ENCODE data around the gene RFX4. TPM values are rescaled to one million over a fixed set of nuclear protein-coding genes. Genes with fewer than 3 reads are reported as not detected.
A peak's percentile ranks its signal among the peaks of the same experiment; 100 is the strongest.

The RFX4 gene
- 10 to 100 TPM; 52.7 to 86.4 TPM for total RNA-seq
- 217 TPM for polyA plus RNA-seq (ENCODE audit: insufficient read depth, low read depth, low replicate concordance)
- long read RNA-seq, donor 1, result 0 reads
- long read RNA-seq, donor 2, result 0 reads

DNA sequence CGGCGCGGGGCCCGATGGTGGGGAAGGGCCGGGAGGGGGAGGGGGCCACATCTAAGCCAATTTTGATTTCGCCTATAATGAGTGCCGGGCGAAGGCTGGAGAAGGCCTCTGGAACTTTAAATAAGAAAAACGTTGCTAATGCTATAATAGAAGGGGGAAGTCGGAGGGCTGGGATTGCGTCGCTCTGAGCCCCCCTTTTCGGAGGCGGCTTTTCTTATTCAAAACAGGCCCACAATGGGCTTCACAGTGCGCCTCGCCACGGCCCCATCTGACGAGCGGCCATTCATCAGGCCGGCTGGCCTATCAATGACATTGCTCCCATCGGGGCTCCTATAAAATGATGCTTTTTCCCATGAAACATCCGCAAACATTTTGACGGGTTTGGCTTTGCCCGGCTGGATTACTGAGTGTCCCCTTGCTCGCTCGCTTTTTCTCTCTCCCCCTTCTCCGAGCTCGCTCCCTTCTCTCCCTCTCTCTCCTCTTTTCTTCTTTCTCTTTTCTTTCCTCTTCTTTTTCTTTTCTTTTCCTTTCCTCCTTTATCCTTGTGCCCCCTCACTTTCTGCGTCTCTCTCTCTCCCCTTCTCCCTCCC is at the start of gene RFX4:
RFX4 (plus strand) TSS at position 364 of the 590 bp plus-strand sequence. CDS start 317 bp downstream, outside the sequence.
- Histone ChIP-seq H3K4me3 (peak within 1 kb of the TSS in 1 of 2 donors; percentile 37), H3K27ac (no peak within 1 kb of the TSS), H3K4me1 (peaks cover 46% of the 10 kb centered on the region), H3K27me3 (no peaks in the 10 kb centered on the region), H3K36me3 (ENCODE audit: low read depth, missing control alignments) (no peaks in the 10 kb centered on the region), H3K9me3 (no peaks in the 10 kb centered on the region)
- intact Hi-C loops (cut with DNase I; ENCODE audit: low total_unique reads), result no loop called here
- TF ChIP-seq POLR2A (IDR thresholded peaks at IDR 0.05), result no peak
- TF ChIP-seq, protein P1, sequence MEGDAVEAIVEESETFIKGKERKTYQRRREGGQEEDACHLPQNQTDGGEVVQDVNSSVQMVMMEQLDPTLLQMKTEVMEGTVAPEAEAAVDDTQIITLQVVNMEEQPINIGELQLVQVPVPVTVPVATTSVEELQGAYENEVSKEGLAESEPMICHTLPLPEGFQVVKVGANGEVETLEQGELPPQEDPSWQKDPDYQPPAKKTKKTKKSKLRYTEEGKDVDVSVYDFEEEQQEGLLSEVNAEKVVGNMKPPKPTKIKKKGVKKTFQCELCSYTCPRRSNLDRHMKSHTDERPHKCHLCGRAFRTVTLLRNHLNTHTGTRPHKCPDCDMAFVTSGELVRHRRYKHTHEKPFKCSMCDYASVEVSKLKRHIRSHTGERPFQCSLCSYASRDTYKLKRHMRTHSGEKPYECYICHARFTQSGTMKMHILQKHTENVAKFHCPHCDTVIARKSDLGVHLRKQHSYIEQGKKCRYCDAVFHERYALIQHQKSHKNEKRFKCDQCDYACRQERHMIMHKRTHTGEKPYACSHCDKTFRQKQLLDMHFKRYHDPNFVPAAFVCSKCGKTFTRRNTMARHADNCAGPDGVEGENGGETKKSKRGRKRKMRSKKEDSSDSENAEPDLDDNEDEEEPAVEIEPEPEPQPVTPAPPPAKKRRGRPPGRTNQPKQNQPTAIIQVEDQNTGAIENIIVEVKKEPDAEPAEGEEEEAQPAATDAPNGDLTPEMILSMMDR (IDR thresholded peaks at IDR 0.05), result no peak
- no peak for DNase-seq
- 1 to 3% methylated on average over 23 to 29 of the region's 29 CpGs for WGBS, 2 donors

DNA sequence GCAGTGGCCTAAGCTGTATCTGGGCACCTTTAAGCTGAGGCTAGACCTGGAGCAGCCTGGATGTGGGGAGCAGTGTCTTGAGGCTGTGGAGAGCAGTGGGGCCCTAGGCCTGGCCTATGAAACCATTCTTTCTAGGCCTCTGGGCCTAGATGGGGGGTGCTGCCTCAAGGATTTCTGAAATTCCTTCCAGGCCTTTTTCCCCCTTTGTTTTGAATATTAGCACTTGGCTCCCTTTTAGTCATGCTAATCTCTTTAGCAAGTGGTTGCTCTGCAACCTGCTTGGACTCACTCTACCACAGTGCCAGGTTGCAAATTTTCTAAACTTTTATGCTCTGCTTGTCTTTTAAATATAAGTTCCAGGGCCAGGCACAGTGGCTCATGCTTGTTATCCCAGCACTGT is 41.6 kb upstream of the RFX4 start:
- no peak overlapping the region for H3K27ac ChIP-seq
- no peak for DNase-seq
- intact Hi-C loops (cut with DNase I; ENCODE audit: low total_unique reads), result no loop called here
- H3K4me3 ChIP-seq, result no peak overlapping the region
- H3K36me3 ChIP-seq (ENCODE audit: low read depth, missing control alignments), result no peaks in the 10 kb centered on the region
- H3K9me3 ChIP-seq, result no peaks in the 10 kb centered on the region
- TF ChIP-seq, protein P1 (IDR thresholded peaks at IDR 0.05), result no peak
- no peaks in the 10 kb centered on the region for H3K4me1 ChIP-seq
- no peaks in the 10 kb centered on the region for H3K27me3 ChIP-seq

DNA sequence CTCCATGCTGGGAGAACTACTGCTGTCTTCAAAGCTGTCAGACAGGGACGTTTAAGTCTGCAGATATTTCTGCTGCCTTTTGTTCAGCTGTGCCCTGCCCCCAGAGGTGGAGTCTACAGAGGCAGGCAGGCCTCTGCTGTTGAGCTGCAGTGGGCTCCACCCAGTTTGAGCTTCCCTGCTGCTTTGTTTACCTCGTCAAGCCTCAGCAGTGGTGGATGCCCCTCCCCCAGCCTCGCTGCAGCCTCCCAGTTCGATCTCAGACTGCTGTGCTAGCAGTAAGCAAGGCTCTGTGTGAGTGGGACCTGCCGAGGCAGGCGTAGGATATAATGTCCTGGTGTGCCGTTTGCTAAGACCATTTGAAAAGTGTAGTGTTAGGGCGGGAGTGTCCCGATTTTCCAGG is 31.4 kb upstream of the RFX4 start:
- no peaks in the 10 kb centered on the region for H3K9me3 ChIP-seq
- no peak for DNase-seq
- H3K27me3 ChIP-seq, result no peaks in the 10 kb centered on the region
- intact Hi-C loops (cut with DNase I; ENCODE audit: low total_unique reads), result no loop called here
- H3K36me3 ChIP-seq (ENCODE audit: low read depth, missing control alignments), result no peaks in the 10 kb centered on the region
- no peaks in the 10 kb centered on the region for H3K4me1 ChIP-seq
- WGBS, 2 donors, result 90 to 92% methylated on average over 6 to 9 of the region's 9 CpGs
- TF ChIP-seq, protein P1 (IDR thresholded peaks at IDR 0.05), result no peak
- TF ChIP-seq POLR2A (IDR thresholded peaks at IDR 0.05), result no peak
- no peak overlapping the region for H3K4me3 ChIP-seq
- H3K27ac ChIP-seq, result no peak overlapping the region

- Histone ChIP-seq H3K4me1 (no peaks in the 10 kb centered on the region), H3K9me3 (no peaks in the 10 kb centered on the region), H3K27ac (no peak overlapping the region), H3K4me3 (no peak overlapping the region), H3K36me3 (ENCODE audit: low read depth, missing control alignments) (no peaks in the 10 kb centered on the region), H3K27me3 (no peaks in the 10 kb centered on the region)
- intact Hi-C loops (cut with DNase I; ENCODE audit: low total_unique reads), result no loop called here
- DNase-seq, result no peak
- TF ChIP-seq, protein P1 (IDR thresholded peaks at IDR 0.05), result no peak
- no peak for TF ChIP-seq POLR2A (IDR thresholded peaks at IDR 0.05)
- WGBS, 2 donors, result 90 to 92% methylated on average over 1 of the region's 1 CpG
Measured at GRCh38 chr12:106552228-106552627, 30.6 kb upstream of the RFX4 start.

Data from testis (tissue), 5 donors.